CD14-positive monocyte (primary cell): ENCODE data around the gene GALNT18. TPM values are rescaled to one million over a fixed set of nuclear protein-coding genes. Genes with fewer than 3 reads are reported as not detected.

Experiments used
- DNase-seq, 3 donors: peaks; one replicate each; pipeline ENCODE4 v3.0.0-alpha.2; 2011 to 2022
- H2AFZ ChIP-seq: 2 replicates; pipeline ENCODE4 v1.6.0; 2012; ENCODE audit warnings: mild to moderate bottlenecking, low read depth, low read length, inconsistent platforms; ENCODE audit not compliant: insufficient read depth, poor library complexity, severe bottlenecking
- H3K27ac ChIP-seq, 2 donors: 1 replicate in 1 of 2; 2 replicates in 1 of 2; pipeline ENCODE4 v1.5.1; 2012 to 2013; ENCODE audit warnings: low read length in 2 of 2, control low read depth in 1 of 2, inconsistent platforms in 1 of 2, low read depth in 1 of 2, mild to moderate bottlenecking in 1 of 2
- H3K27me3 ChIP-seq, 2 donors: one replicate each; pipeline versions ENCODE4 v1.6.0 to v1.6.1; 2011 to 2013; ENCODE audit warnings: low read length in 2 of 2; ENCODE audit not compliant: control insufficient read depth in 2 of 2, insufficient read depth in 2 of 2
- H3K36me3 ChIP-seq, 2 donors: replicated peaks in 1 of 2; 1 replicate in 1 of 2; 2 replicates in 1 of 2; pipeline versions ENCODE4 v1.5.1 to v1.6.1; 2012 to 2013; ENCODE audit warnings: low read length in 2 of 2, control low read depth in 1 of 2, inconsistent platforms in 1 of 2, mild to moderate bottlenecking in 1 of 2; ENCODE audit not compliant: insufficient read depth in 2 of 2, control insufficient read depth in 1 of 2
- H3K4me1 ChIP-seq, 2 donors: 1 replicate in 1 of 2; 2 replicates in 1 of 2; pipeline versions ENCODE4 v1.5.1 to v1.6.1; 2012 to 2013; ENCODE audit warnings: low read length in 2 of 2, control low read depth in 1 of 2, inconsistent platforms in 1 of 2, mild to moderate bottlenecking in 1 of 2, moderate library complexity in 1 of 2; ENCODE audit not compliant: insufficient read depth in 2 of 2, control insufficient read depth in 1 of 2
- H3K4me2 ChIP-seq: replicated peaks from 2 replicates; pipeline ENCODE3; 2012; ENCODE audit warnings: low read length, moderate library complexity, mild to moderate bottlenecking; ENCODE audit not compliant: poor library complexity, severe bottlenecking; ENCODE audit errors: extremely low read depth
- H3K4me3 ChIP-seq, 3 experiments: fragments of 200-600 bp in 1 of 3; sonication (generic) in 1 of 3; replicated peaks in 1 of 3; 1 replicate in 2 of 3; 2 replicates in 1 of 3; pipeline ENCODE4 v1.5.1; 2011 to 2013; ENCODE audit warnings: low read length in 3 of 3, mild to moderate bottlenecking in 3 of 3, control low read depth in 2 of 3, low read depth in 2 of 3, inconsistent platforms in 1 of 3, moderate library complexity in 1 of 3
- H3K79me2 ChIP-seq: 2 replicates; pipeline ENCODE4 v1.6.0; 2012; ENCODE audit warnings: mild to moderate bottlenecking, control low read depth, inconsistent platforms, low read length, moderate library complexity; ENCODE audit not compliant: insufficient read depth
- H3K9ac ChIP-seq: 2 replicates; pipeline ENCODE4 v1.6.0; 2017; ENCODE audit warnings: low read length, mild to moderate bottlenecking; ENCODE audit not compliant: insufficient read depth, poor library complexity, severe bottlenecking
- H3K9me3 ChIP-seq, 2 donors: replicated peaks in 1 of 2; 1 replicate in 1 of 2; 2 replicates in 1 of 2; pipeline versions ENCODE4 v1.5.1 to v1.6.1; 2012 to 2013; ENCODE audit warnings: low read length in 2 of 2, control low read depth in 1 of 2; ENCODE audit not compliant: control insufficient read depth in 1 of 2, insufficient read depth in 1 of 2
- H4K20me1 ChIP-seq: 2 replicates; pipeline ENCODE4 v1.6.0; 2012; ENCODE audit warnings: mild to moderate bottlenecking, low read length, control low read depth, moderate library complexity; ENCODE audit not compliant: insufficient read depth
- H3K27ac Mint-ChIP-seq, 7 donors: one replicate each; pipeline ENCODE4 v1.8.0; 2020; ENCODE audit warnings: mild to moderate bottlenecking in 7 of 7, mixed read lengths in 7 of 7, moderate library complexity in 6 of 7, inconsistent platforms in 2 of 7
- H3K27me3 Mint-ChIP-seq, 3 donors: one replicate each; pipeline ENCODE4 v1.8.0; 2021 to 2022; ENCODE audit warnings: low read depth in 3 of 3, mild to moderate bottlenecking in 3 of 3, mixed read lengths in 3 of 3, moderate library complexity in 3 of 3, inconsistent platforms in 1 of 3
- H3K36me3 Mint-ChIP-seq, 2 donors: one replicate each; pipeline ENCODE4 v1.8.0; 2020; ENCODE audit warnings: mixed read lengths in 2 of 2, inconsistent platforms in 1 of 2, mild to moderate bottlenecking in 1 of 2
- H3K4me1 Mint-ChIP-seq: one replicate; pipeline ENCODE4 v1.8.0; 2020; ENCODE audit warnings: mild to moderate bottlenecking, mixed read lengths
- H3K4me3 Mint-ChIP-seq, 2 donors: one replicate each; pipeline ENCODE4 v1.8.0; 2020; ENCODE audit warnings: mild to moderate bottlenecking in 2 of 2, mixed read lengths in 2 of 2, moderate library complexity in 1 of 2
- H3K9me3 Mint-ChIP-seq, 7 donors: one replicate each; pipeline ENCODE4 v1.8.0; 2020 to 2022; ENCODE audit warnings: mixed read lengths in 7 of 7, mild to moderate bottlenecking in 6 of 7, moderate library complexity in 6 of 7, inconsistent platforms in 2 of 7
- CTCF ChIP-seq: fragments of 200-600 bp; IDR thresholded peaks from one replicate; pipeline ENCODE4 v1.8.0; 2022; ENCODE audit warnings: antibody characterized with exemption, mild to moderate bottlenecking
- WGBS: methylation state at CpG from one replicate; pipeline ENCODE4 v1.1.5; 2013; ENCODE audit warnings: missing lambda C conversion rate; ENCODE audit not compliant: insufficient coverage; 5-methylcytosine and 5-hydroxymethylcytosine counted together
- intact Hi-C, 2 donors: fragments of 100-400 bp; cut with micrococcal nuclease; formaldehyde crosslinking; loops; one replicate each; pipeline versions ENCODE4 v1.15.0 to v1.15.1; 2023
- polyA plus RNA-seq, 3 donors: library from polyadenylated mRNA; depleted of rRNA in 1 of 3; unstranded in 2 of 3; stranded (reverse) in 1 of 3; fragments of 300-500 nt in 2 of 3; fragments of >200 nt in 1 of 3; fragmentation: Illumina TruSeq in 2 of 3; gene quantifications; 1 replicate in 2 of 3; 2 replicates in 1 of 3; pipeline ENCODE4 v1.2.3, GENCODE V29; 2012 to 2021

Gene GALNT18
- polyA plus RNA-seq, 3 donors = not detected

- H3K27me3 Mint-ChIP-seq = peaks cover 2 to 8% (median 2%) of the 10 kb centered on the region in 3 donors
- Histone ChIP-seq H3K9ac (no peak overlapping the region), H3K79me2 (no peaks in the 10 kb centered on the region), H3K27me3 (no peaks in the 10 kb centered on the region), H3K36me3 (no peaks in the 10 kb centered on the region), H3K9me3 (no peaks in the 10 kb centered on the region), H3K4me1 (no peaks in the 10 kb centered on the region), H3K4me2 (no peak overlapping the region), H4K20me1 (no peaks in the 10 kb centered on the region), H3K4me3 (no peak overlapping the region), H2AFZ (no peak overlapping the region), H3K27ac (no peak overlapping the region)
- no peak for TF ChIP-seq CTCF
- H3K4me1 Mint-ChIP-seq = no peaks in the 10 kb centered on the region
- no peak for DNase-seq
- H3K27ac Mint-ChIP-seq = no peak overlapping the region
- no peaks in the 10 kb centered on the region for H3K36me3 Mint-ChIP-seq
- H3K4me3 Mint-ChIP-seq = no peak overlapping the region
- intact Hi-C loops = no loop called here
- H3K9me3 Mint-ChIP-seq = peaks cover 0 to 2% (median 0%) of the 10 kb centered on the region in 7 donors
- 100% methylated on average over 1 of the region's 2 CpGs for WGBS
Observed at GRCh38 chr11:11241284-11241683, 380.5 kb downstream of the GALNT18 start.

GRCh38 chr11:11239959-11240358, 381.8 kb downstream of the GALNT18 start:
- intact Hi-C loops = no loop called here
- no peaks in the 10 kb centered on the region for H3K9me3 ChIP-seq
- no peak overlapping the region for H3K9ac ChIP-seq
- no peaks in the 10 kb centered on the region for H4K20me1 ChIP-seq
- no CpG with 5 or more reads among the region's 1 CpG for WGBS
- DNase-seq = no peak
- H3K27ac ChIP-seq = no peak overlapping the region
- no peak overlapping the region for H2AFZ ChIP-seq
- H3K36me3 ChIP-seq = no peaks in the 10 kb centered on the region
- H3K27me3 ChIP-seq = no peaks in the 10 kb centered on the region
- no peaks in the 10 kb centered on the region for H3K79me2 ChIP-seq
- peaks cover 2 to 8% (median 2%) of the 10 kb centered on the region in 3 donors for H3K27me3 Mint-ChIP-seq
- H3K9me3 Mint-ChIP-seq = peaks cover 0 to 2% (median 0%) of the 10 kb centered on the region in 7 donors
- H3K4me1 ChIP-seq = no peaks in the 10 kb centered on the region
- H3K4me3 ChIP-seq = no peak overlapping the region
- no peak overlapping the region for H3K27ac Mint-ChIP-seq
- H3K4me2 ChIP-seq = no peak overlapping the region
- no peaks in the 10 kb centered on the region for H3K4me1 Mint-ChIP-seq
- no peaks in the 10 kb centered on the region for H3K36me3 Mint-ChIP-seq
- H3K4me3 Mint-ChIP-seq = no peak overlapping the region
- TF ChIP-seq CTCF = no peak
